Measurements from ENCODE around the gene PC. TPM values are rescaled to one million over a fixed set of nuclear protein-coding genes. Genes with fewer than 3 reads are reported as not detected.

PC gene
- total and polyA plus RNA-seq, 9 of the 15 experiments (the other 6 are each of a cell fraction or from before 2014, with no cell fraction given): 0.94 to 38.0 (median 8.7) TPM

GRCh38 chr11:66950112-66950535 lies 8.1 kb downstream of the PC start (continued):
- TF ChIP-seq SMARCB1 (IDR thresholded peaks at IDR 0.05; ENCODE audit: insufficient read length, low read depth) (no peak), NFE2L1 (tag; IDR thresholded peaks at IDR 0.05; ENCODE audit: borderline replicate concordance, low read depth) (peak; percentile 78), ZNF175 (CRISPR knock-in tag; IDR thresholded peaks at IDR 0.05; ENCODE audit: low read depth) (no peak), VEZF1 (CRISPR knock-in tag; IDR thresholded peaks at IDR 0.05) (peak; percentile 18; the same call in 1 of the 2 replicates), CREB3 (tag; conservative IDR thresholded peaks at IDR 0.05; ENCODE audit: low read depth) (no peak), SIN3A (IDR thresholded peaks at IDR 0.05; ENCODE audit: borderline replicate concordance in 2 of 2, control insufficient read depth in 1 of 2, low read depth in 2 of 2, low read length in 2 of 2) (no peak), ATF2 (CRISPR knock-in tag; IDR thresholded peaks at IDR 0.05) (no peak), ZNF3 (CRISPR knock-in tag; IDR thresholded peaks at IDR 0.05) (no peak)
